Smooth muscle cell (in vitro differentiated cells): ENCODE measurements around the gene SH3BP2. TPM values are rescaled to one million over a fixed set of nuclear protein-coding genes. Genes with fewer than 3 reads are reported as not detected.

ENCODE experiments used
- DNase-seq: peaks from one replicate; lab custom pipeline; 2025; ENCODE audit not compliant: unreplicated experiment; lab: John Stamatoyannopoulos, UW
- H2AFZ ChIP-seq: fragments of 200-600 bp; sonication (generic); 2 replicates; pipeline ENCODE4 v1.6.0; 2016; ENCODE audit warnings: antibody characterized with exemption, low read depth, mild to moderate bottlenecking
- H3F3A ChIP-seq: fragments of 200-600 bp; sonication (generic); 2 replicates; pipeline ENCODE4 v1.6.0; 2017; ENCODE audit warnings: antibody characterized with exemption, low read depth
- H3K27ac ChIP-seq: fragments of 200-600 bp; sonication (generic); 2 replicates; pipeline ENCODE4 v1.5.1; 2016; ENCODE audit warnings: low read depth, mild to moderate bottlenecking
- H3K27me3 ChIP-seq: fragments of 200-600 bp; sonication (generic); 2 replicates; pipeline ENCODE4 v1.6.1; 2016; ENCODE audit warnings: low read depth, mild to moderate bottlenecking
- H3K36me3 ChIP-seq: fragments of 200-600 bp; sonication (generic); 2 replicates; pipeline ENCODE4 v1.5.1; 2016; ENCODE audit warnings: low read depth
- H3K4me1 ChIP-seq: fragments of 200-600 bp; sonication (generic); 2 replicates; pipeline ENCODE4 v1.5.1; 2016; ENCODE audit warnings: low read depth
- H3K4me2 ChIP-seq: fragments of 200-600 bp; sonication (generic); 2 replicates; pipeline ENCODE4 v1.6.0; 2016; ENCODE audit warnings: mild to moderate bottlenecking
- H3K4me3 ChIP-seq: fragments of 200-600 bp; sonication (generic); 2 replicates; pipeline ENCODE4 v1.5.1; 2016; ENCODE audit warnings: mild to moderate bottlenecking
- H3K79me2 ChIP-seq: fragments of 200-600 bp; sonication (generic); 2 replicates; pipeline ENCODE4 v1.6.0; 2016; ENCODE audit warnings: low read depth, mild to moderate bottlenecking
- H3K9ac ChIP-seq: fragments of 200-600 bp; sonication (generic); 2 replicates; pipeline ENCODE4 v1.6.0; 2016; ENCODE audit warnings: low read depth
- H3K9me3 ChIP-seq: fragments of 200-600 bp; sonication (generic); replicated peaks from 2 replicates; pipeline ENCODE4 v1.5.1; 2016; ENCODE audit warnings: low read depth
- H4K20me1 ChIP-seq: fragments of 200-600 bp; sonication (generic); 2 replicates; pipeline ENCODE4 v1.6.0; 2016; ENCODE audit warnings: low read depth
- CTCF ChIP-seq: fragments of 200-600 bp; sonication (generic); IDR thresholded peaks from 2 replicates; pipeline ENCODE4 v1.5.1; 2017; ENCODE audit warnings: borderline replicate concordance, mild to moderate bottlenecking, antibody characterized with exemption; ENCODE audit not compliant: insufficient read depth, poor library complexity, severe bottlenecking
- WGBS: methylation state at CpG from one replicate; pipeline ENCODE4 v1.1.7; 2016; ENCODE audit warnings: low lambda C conversion rate; 5-methylcytosine and 5-hydroxymethylcytosine counted together
- polyA plus RNA-seq: library from polyadenylated mRNA; unstranded; fragments of >200 nt; fragmentation: Nextera tagmentation; extraction: Ambion mirVana; gene quantifications from 2 replicates; pipeline ENCODE4 v1.2.1, GENCODE V29; 2016
- total RNA-seq: library from RNA; depleted of rRNA; stranded (reverse); fragments of >200 nt; gene quantifications from 2 replicates; pipeline ENCODE4 v1.2.3, GENCODE V29; 2014

SH3BP2 gene
- total and polyA plus RNA-seq, 2 experiments from 2014 or later = 17.3 to 19.3 TPM

GRCh38 chr4:2828758-2829181 lies 35.9 kb downstream of the SH3BP2 start:
- H3K79me2 ChIP-seq = no peaks in the 10 kb centered on the region

GRCh38 chr4:2829321-2829932 lies 36.5 kb downstream of the SH3BP2 start:
- DNase-seq = no peak
- Histone ChIP-seq H3K36me3 (no peaks in the 10 kb centered on the region), H3K4me2 (no peak overlapping the region), H2AFZ (no peak overlapping the region), H3K9ac (no peak overlapping the region), H3K9me3 (no peaks in the 10 kb centered on the region), H4K20me1 (peaks cover 17% of the 10 kb centered on the region), H3K27me3 (no peaks in the 10 kb centered on the region), H3K4me1 (no peaks in the 10 kb centered on the region), H3K79me2 (no peaks in the 10 kb centered on the region), H3K27ac (no peak overlapping the region), H3F3A (no peaks in the 10 kb centered on the region), H3K4me3 (no peak overlapping the region)
- WGBS = 100% methylated on average over 7 of the region's 18 CpGs
- TF ChIP-seq CTCF = no peak

More at GRCh38 chr4:2828758-2829181, 35.9 kb downstream of the SH3BP2 start:
- H2AFZ ChIP-seq = no peak overlapping the region
- H3K9me3 ChIP-seq = no peaks in the 10 kb centered on the region
- DNase-seq = no peak
- H3K36me3 ChIP-seq = no peaks in the 10 kb centered on the region
- H3K27ac ChIP-seq = no peak overlapping the region
- no peak overlapping the region for H3K9ac ChIP-seq
- WGBS = 94% methylated on average over 17 of the region's 17 CpGs
- no peak overlapping the region for H3K4me2 ChIP-seq
- no peaks in the 10 kb centered on the region for H3K27me3 ChIP-seq
- TF ChIP-seq CTCF = no peak
- H3F3A ChIP-seq = no peaks in the 10 kb centered on the region
- H3K4me3 ChIP-seq = no peak overlapping the region
- H4K20me1 ChIP-seq = peaks cover 22% of the 10 kb centered on the region
- H3K4me1 ChIP-seq = no peaks in the 10 kb centered on the region

DNA sequence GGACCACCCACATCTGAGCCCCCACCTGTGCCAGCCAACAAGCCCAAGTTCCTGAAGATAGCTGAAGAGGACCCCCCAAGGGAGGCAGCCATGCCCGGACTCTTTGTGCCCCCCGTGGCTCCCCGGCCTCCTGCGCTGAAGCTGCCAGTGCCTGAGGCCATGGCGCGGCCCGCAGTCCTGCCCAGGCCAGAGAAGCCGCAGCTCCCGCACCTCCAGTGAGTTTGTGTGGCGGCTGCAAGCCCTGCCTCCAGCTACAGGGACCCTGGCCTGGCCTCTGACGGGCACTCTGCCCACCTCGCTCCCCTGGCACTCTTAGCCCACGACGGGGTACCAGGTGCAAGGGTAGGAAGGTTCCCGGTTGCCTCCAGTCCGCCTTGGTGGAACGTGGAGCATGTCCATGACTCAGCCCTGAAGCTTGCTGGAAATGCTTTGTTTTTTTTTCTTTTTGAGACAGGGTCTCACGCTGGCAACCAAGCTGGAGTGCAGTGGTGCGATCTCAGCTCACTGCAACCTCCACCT lies 37.1 kb downstream of the SH3BP2 start:
- no peaks in the 10 kb centered on the region for H3K36me3 ChIP-seq
- no peak overlapping the region for H3K4me3 ChIP-seq
- H3K79me2 ChIP-seq = no peaks in the 10 kb centered on the region
- peaks cover 13% of the 10 kb centered on the region for H4K20me1 ChIP-seq
- 84% methylated on average over 19 of the region's 19 CpGs for WGBS
- H3F3A ChIP-seq = no peaks in the 10 kb centered on the region
- TF ChIP-seq CTCF = no peak
- H3K4me1 ChIP-seq = no peaks in the 10 kb centered on the region
- no peak for DNase-seq
- no peak overlapping the region for H2AFZ ChIP-seq
- H3K27ac ChIP-seq = no peak overlapping the region
- H3K9ac ChIP-seq = no peak overlapping the region
- H3K4me2 ChIP-seq = no peak overlapping the region
- no peaks in the 10 kb centered on the region for H3K27me3 ChIP-seq
- no peaks in the 10 kb centered on the region for H3K9me3 ChIP-seq
